ENCODE results near the gene ZNF362. TPM values are rescaled to one million over a fixed set of nuclear protein-coding genes. Genes with fewer than 3 reads are reported as not detected.

ZNF362 gene
- total RNA-seq, 2 donors from 2014 or later, result 45.0 to 52.0 TPM

DNA sequence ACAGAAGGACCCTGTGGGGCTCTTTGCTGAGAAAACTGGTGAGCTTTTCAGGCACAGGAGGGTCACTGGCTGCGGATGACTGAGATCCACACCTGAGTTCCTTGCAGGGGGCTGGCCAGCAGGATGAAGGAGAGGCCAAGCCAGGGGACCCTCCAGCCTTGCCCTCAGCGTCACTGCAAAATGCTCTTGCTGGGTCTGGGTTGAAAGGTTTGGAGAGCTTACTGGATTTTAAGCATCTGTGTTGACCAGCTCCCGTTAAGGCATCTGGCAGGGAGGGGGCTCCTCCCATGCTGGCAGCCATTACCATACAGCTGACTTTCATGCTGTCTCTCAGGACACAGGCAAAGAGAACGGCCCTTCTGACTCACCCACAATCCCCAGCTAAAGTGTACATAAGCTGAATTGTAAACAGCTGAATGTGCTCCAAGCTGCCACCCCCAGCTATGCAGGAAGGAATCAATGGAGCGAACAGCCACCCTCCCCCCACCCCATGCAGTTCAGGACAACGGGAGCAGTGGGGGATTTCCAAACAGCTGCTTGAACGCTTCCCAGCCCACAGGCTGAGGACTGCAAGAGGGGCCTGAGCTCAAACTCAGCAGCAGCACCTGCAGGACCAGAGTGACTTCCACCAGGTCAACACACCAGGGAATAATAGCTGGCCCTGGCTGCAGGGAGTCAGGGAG lies 85.9 kb downstream of the ZNF362 start:
- Histone ChIP-seq H3K27me3 (replicated peaks; ENCODE audit: insufficient read depth) (no peaks in the 10 kb centered on the region), H3K4me3 (no peak overlapping the region), H3K36me3 (no peaks in the 10 kb centered on the region), H3K9me3 (no peaks in the 10 kb centered on the region), H3K27ac (peak overlapping the region; percentile 64 to 81), H3K4me1 (replicated peaks) (peaks cover 45% of the 10 kb centered on the region)
- DNase-seq (ENCODE audit: low spot score), result peak; percentile 91
- TF ChIP-seq POLR2A (IDR thresholded peaks at IDR 0.05) (no peak), POLR2AphosphoS5 (IDR thresholded peaks at IDR 0.05) (peak; percentile 93)
- TF ChIP-seq, protein P1, sequence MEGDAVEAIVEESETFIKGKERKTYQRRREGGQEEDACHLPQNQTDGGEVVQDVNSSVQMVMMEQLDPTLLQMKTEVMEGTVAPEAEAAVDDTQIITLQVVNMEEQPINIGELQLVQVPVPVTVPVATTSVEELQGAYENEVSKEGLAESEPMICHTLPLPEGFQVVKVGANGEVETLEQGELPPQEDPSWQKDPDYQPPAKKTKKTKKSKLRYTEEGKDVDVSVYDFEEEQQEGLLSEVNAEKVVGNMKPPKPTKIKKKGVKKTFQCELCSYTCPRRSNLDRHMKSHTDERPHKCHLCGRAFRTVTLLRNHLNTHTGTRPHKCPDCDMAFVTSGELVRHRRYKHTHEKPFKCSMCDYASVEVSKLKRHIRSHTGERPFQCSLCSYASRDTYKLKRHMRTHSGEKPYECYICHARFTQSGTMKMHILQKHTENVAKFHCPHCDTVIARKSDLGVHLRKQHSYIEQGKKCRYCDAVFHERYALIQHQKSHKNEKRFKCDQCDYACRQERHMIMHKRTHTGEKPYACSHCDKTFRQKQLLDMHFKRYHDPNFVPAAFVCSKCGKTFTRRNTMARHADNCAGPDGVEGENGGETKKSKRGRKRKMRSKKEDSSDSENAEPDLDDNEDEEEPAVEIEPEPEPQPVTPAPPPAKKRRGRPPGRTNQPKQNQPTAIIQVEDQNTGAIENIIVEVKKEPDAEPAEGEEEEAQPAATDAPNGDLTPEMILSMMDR (IDR thresholded peaks at IDR 0.05), result peak in 1 of 4 experiments; percentile 17
- intact Hi-C loops (cut with DNase I), result no loop called here
- WGBS, result 13% methylated on average over 7 of the region's 7 CpGs

- intact Hi-C loops (cut with DNase I), result no loop called here
- no peaks in the 10 kb centered on the region for H3K9me3 ChIP-seq
- TF ChIP-seq POLR2AphosphoS5 (IDR thresholded peaks at IDR 0.05) (no peak), POLR2A (IDR thresholded peaks at IDR 0.05) (no peak)
- TF ChIP-seq, protein P1 (IDR thresholded peaks at IDR 0.05), result no peak
- no peaks in the 10 kb centered on the region for H3K27me3 ChIP-seq (replicated peaks; ENCODE audit: insufficient read depth)
- H3K27ac ChIP-seq, result peak overlapping the region in 1 of 2 donors; percentile 48
- peaks cover 49% of the 10 kb centered on the region for H3K4me1 ChIP-seq (replicated peaks)
- no peak overlapping the region for H3K4me3 ChIP-seq
- DNase-seq (ENCODE audit: low spot score), result no peak
- WGBS, result 63% methylated on average over 5 of the region's 5 CpGs
- H3K36me3 ChIP-seq, result no peaks in the 10 kb centered on the region
Measured at GRCh38 chr1:33343539-33343938, 87.2 kb downstream of the ZNF362 start.

GRCh38 chr1:33344896-33345560 lies 88.7 kb downstream of the ZNF362 start:
- Histone ChIP-seq H3K9me3 (no peaks in the 10 kb centered on the region), H3K4me1 (replicated peaks) (peaks cover 37% of the 10 kb centered on the region), H3K36me3 (no peaks in the 10 kb centered on the region), H3K4me3 (no peak overlapping the region), H3K27ac (peak overlapping the region in 1 of 2 donors; percentile 97), H3K27me3 (replicated peaks; ENCODE audit: insufficient read depth) (no peaks in the 10 kb centered on the region)
- TF ChIP-seq POLR2AphosphoS5 (IDR thresholded peaks at IDR 0.05) (no peak), POLR2A (IDR thresholded peaks at IDR 0.05) (no peak)
- TF ChIP-seq, protein P1 (IDR thresholded peaks at IDR 0.05), result no peak
- WGBS, result 19% methylated on average over 2 of the region's 2 CpGs
- DNase-seq (ENCODE audit: low spot score), result no peak
- intact Hi-C loops (cut with DNase I), result no loop called here

- 23% methylated on average over 3 of the region's 3 CpGs for WGBS
- no peaks in the 10 kb centered on the region for H3K9me3 ChIP-seq
- intact Hi-C loops (cut with DNase I), result no loop called here
- H3K4me3 ChIP-seq, result no peak overlapping the region
- peaks cover 25% of the 10 kb centered on the region for H3K4me1 ChIP-seq (replicated peaks)
- TF ChIP-seq, protein P1 (IDR thresholded peaks at IDR 0.05), result no peak
- TF ChIP-seq POLR2AphosphoS5 (IDR thresholded peaks at IDR 0.05) (no peak), POLR2A (IDR thresholded peaks at IDR 0.05) (no peak)
- DNase-seq (ENCODE audit: low spot score), result no peak
- no peaks in the 10 kb centered on the region for H3K36me3 ChIP-seq
- peak overlapping the region; percentile 95 to 97 for H3K27ac ChIP-seq
- H3K27me3 ChIP-seq (replicated peaks; ENCODE audit: insufficient read depth), result no peaks in the 10 kb centered on the region
Measured at GRCh38 chr1:33346533-33346926, 90.2 kb downstream of the ZNF362 start.
